GM23338 (cell line): Measurements from ENCODE around the gene GYPC.

ENCODE experiments used
- CREB1 ChIP-seq: fragments of 250-450 bp; sonication (Bioruptor Pico); IDR thresholded peaks from 2 replicates; pipeline ENCODE4 v1.5.0; 2020; ENCODE audit warnings: low read depth, mild to moderate bottlenecking, moderate library complexity
- CTCF ChIP-seq, 2 experiments: fragments of 200-600 bp in 1 of 2; sonication (generic) in 1 of 2; conservative IDR thresholded peaks; 2 replicates each; pipeline versions ENCODE4 v1.5.1 to v1.6.1; 2016 to 2017; ENCODE audit warnings: antibody characterized with exemption in 2 of 2, low read depth in 2 of 2, mild to moderate bottlenecking in 2 of 2, moderate library complexity in 1 of 2
- EZH2 ChIP-seq: fragments of 200-600 bp; sonication (generic); IDR thresholded peaks from one replicate; pipeline ENCODE4 v1.8.0; 2017; ENCODE audit warnings: antibody characterized with exemption, mild to moderate bottlenecking, low read depth; ENCODE audit not compliant: unreplicated experiment
- EZH2phosphoT487 ChIP-seq: fragments of 200-600 bp; sonication (generic); IDR thresholded peaks from one replicate; pipeline ENCODE4 v1.8.1; 2018; ENCODE audit warnings: antibody characterized with exemption; ENCODE audit not compliant: unreplicated experiment
- POLR2AphosphoS5 ChIP-seq: IDR thresholded peaks from 2 replicates; pipeline ENCODE4 v1.6.1; 2016; ENCODE audit warnings: antibody characterized with exemption, low read depth
- REST ChIP-seq: IDR thresholded peaks from one replicate; pipeline ENCODE4 v1.6.1; 2018; ENCODE audit warnings: antibody characterized with exemption; ENCODE audit not compliant: unreplicated experiment
- STAT1 ChIP-seq: IDR thresholded peaks from one replicate; pipeline ENCODE4 v1.6.1; 2016; ENCODE audit warnings: antibody characterized with exemption; ENCODE audit not compliant: unreplicated experiment

DNA sequence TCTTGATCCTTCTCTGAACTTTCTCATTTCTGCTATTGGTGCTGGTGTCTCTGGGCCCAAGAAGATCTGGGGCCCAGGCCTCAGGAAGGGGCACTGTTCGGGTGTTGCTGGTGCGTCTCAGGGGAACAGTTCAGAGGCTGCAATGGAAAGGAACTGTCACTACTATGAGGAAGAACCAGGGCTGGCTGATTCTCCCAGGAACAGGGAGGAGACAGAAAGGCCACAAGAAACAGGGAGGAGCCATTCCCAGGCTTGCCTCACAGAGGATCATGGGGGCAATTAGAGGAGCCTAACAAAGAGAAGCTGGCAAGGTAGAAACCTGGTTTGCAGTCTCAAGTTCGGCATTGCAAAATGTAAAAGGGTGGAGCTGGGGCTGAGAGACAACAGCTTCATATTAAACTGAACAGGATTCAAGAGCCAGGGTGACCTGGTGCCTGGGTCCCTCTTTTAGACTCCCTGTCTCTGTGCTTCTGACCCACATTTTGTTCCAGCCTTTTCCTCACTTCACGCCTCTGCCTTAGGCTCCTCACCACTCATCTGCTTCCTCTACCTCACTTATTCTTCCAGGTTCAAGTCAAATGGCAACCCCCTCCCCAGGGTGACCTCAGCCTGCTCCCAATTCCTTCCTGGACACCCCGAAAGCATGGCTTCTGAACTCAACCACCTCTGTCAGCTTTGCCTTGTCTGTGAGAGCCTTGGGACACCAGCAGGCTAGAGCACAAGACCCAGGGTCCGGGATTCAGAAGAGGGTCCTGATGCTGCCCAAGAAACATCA is 58.4 kb downstream of the GYPC start:
- TF ChIP-seq EZH2 (no peak), EZH2phosphoT487 (no peak), CTCF (conservative IDR thresholded peaks at IDR 0.05; ENCODE audit: low read depth in 2 of 2) (no peak), STAT1 (no peak), REST (no peak), POLR2AphosphoS5 (no peak), CREB1 (no peak)
